NCI-H1092 (cell line): ENCODE measurements around the gene CAPN15.
"Not testable (repeated sequence)": the region's sequence is repeated elsewhere in the genome, so short reads cannot be mapped to it uniquely, and the experiment has no call there.

Experiments used
- DNase-seq: peaks from one replicate; lab custom pipeline; 2025; lab: John Stamatoyannopoulos, UW

CAPN15 gene

GRCh38 chr16:507527-507926, 20.0 kb upstream of the CAPN15 start:
- DNase-seq, result not testable (repeated sequence)

- no peak for DNase-seq
These were observed 19.5 kb upstream of the CAPN15 start for GRCh38 chr16:507996-508395.

GRCh38 chr16:508884-509736, 18.4 kb upstream of the CAPN15 start:
- no peak for DNase-seq

GRCh38 chr16:510066-510825, 17.3 kb upstream of the CAPN15 start:
- no peak for DNase-seq

GRCh38 chr16:512802-513201, 14.7 kb upstream of the CAPN15 start:
- no peak for DNase-seq

- DNase-seq, result no peak
These were observed 13.6 kb upstream of the CAPN15 start for GRCh38 chr16:513950-514349.

- no peak for DNase-seq
These were observed 12.2 kb upstream of the CAPN15 start for GRCh38 chr16:515175-515938.

GRCh38 chr16:515939-516226, 11.6 kb upstream of the CAPN15 start:
- no peak for DNase-seq

- DNase-seq, result no peak
These were observed 11.2 kb upstream of the CAPN15 start for GRCh38 chr16:516301-516700.

GRCh38 chr16:518858-519257, 8.7 kb upstream of the CAPN15 start:
- no peak for DNase-seq

- no peak for DNase-seq
These were observed 8.1 kb upstream of the CAPN15 start for GRCh38 chr16:519425-519824.

- DNase-seq, result no peak
These were observed 7.4 kb upstream of the CAPN15 start for GRCh38 chr16:519841-520687.

GRCh38 chr16:520847-521246, 6.7 kb upstream of the CAPN15 start:
- DNase-seq, result no peak

- DNase-seq, result no peak
These were observed 5.9 kb upstream of the CAPN15 start for GRCh38 chr16:521381-522210.

- no peak for DNase-seq
These were observed 5.0 kb upstream of the CAPN15 start for GRCh38 chr16:522320-523096.

- no peak for DNase-seq
These were observed 4.3 kb upstream of the CAPN15 start for GRCh38 chr16:523097-523741.

GRCh38 chr16:524274-525040, 3.1 kb upstream of the CAPN15 start:
- DNase-seq, result no peak

GRCh38 chr16:525123-525519, 2.4 kb upstream of the CAPN15 start:
- no peak for DNase-seq
